Measurements from ENCODE around the gene ROCK2. TPM values are rescaled to one million over a fixed set of nuclear protein-coding genes. Genes with fewer than 3 reads are reported as not detected.

The ROCK2 gene
- total and polyA plus RNA-seq, 3 donors from 2014 or later: 4.6 to 33.7 (median 31.3) TPM

- no peak overlapping the region for H3K27ac ChIP-seq
- no peak overlapping the region for H3K4me3 ChIP-seq
- TF ChIP-seq POLR2A (IDR thresholded peaks at IDR 0.05) (no peak), CTCF (IDR thresholded peaks at IDR 0.05) (no peak)
- DNase-seq: no peak
- H3K36me3 ChIP-seq (ENCODE audit: low read depth, missing control alignments): no peaks in the 10 kb centered on the region
- WGBS, 2 donors: 87% methylated on average over 4 of the region's 4 CpGs
- H3K4me1 ChIP-seq: no peaks in the 10 kb centered on the region
- intact Hi-C loops (cut with DNase I; ENCODE audit: low total_unique reads): no loop called here
- no peaks in the 10 kb centered on the region for H3K9me3 ChIP-seq
- H3K27me3 ChIP-seq: no peaks in the 10 kb centered on the region
Observed at GRCh38 chr2:11214770-11215169, 129.7 kb downstream of the ROCK2 start.

GRCh38 chr2:11213975-11214374 is 130.5 kb downstream of the ROCK2 start:
- intact Hi-C loops (cut with DNase I; ENCODE audit: low total_unique reads): no loop called here
- H3K27me3 ChIP-seq: no peaks in the 10 kb centered on the region
- TF ChIP-seq POLR2A (IDR thresholded peaks at IDR 0.05): no peak
- TF ChIP-seq CTCF (IDR thresholded peaks at IDR 0.05): no peak
- no peak overlapping the region for H3K27ac ChIP-seq
- no peaks in the 10 kb centered on the region for H3K36me3 ChIP-seq (ENCODE audit: low read depth, missing control alignments)
- no peak overlapping the region for H3K4me3 ChIP-seq
- WGBS, 2 donors: 93 to 100% methylated on average over 1 of the region's 1 CpG
- H3K9me3 ChIP-seq: no peaks in the 10 kb centered on the region
- DNase-seq: no peak
- H3K4me1 ChIP-seq: no peaks in the 10 kb centered on the region

- H3K9me3 ChIP-seq: no peaks in the 10 kb centered on the region
- TF ChIP-seq POLR2A (IDR thresholded peaks at IDR 0.05) (no peak), CTCF (IDR thresholded peaks at IDR 0.05) (no peak)
- H3K4me1 ChIP-seq: no peaks in the 10 kb centered on the region
- 86 to 90% methylated on average over 5 of the region's 5 CpGs for WGBS, 2 donors
- no peaks in the 10 kb centered on the region for H3K27me3 ChIP-seq
- intact Hi-C loops (cut with DNase I; ENCODE audit: low total_unique reads): no loop called here
- no peak for DNase-seq
- H3K36me3 ChIP-seq (ENCODE audit: low read depth, missing control alignments): no peaks in the 10 kb centered on the region
- H3K4me3 ChIP-seq: no peak overlapping the region
- H3K27ac ChIP-seq: no peak overlapping the region
Observed at GRCh38 chr2:11213090-11213638, 131.3 kb downstream of the ROCK2 start.

GRCh38 chr2:11212645-11213044 is 131.8 kb downstream of the ROCK2 start:
- TF ChIP-seq CTCF (IDR thresholded peaks at IDR 0.05) (no peak), POLR2A (IDR thresholded peaks at IDR 0.05) (no peak)
- H3K4me3 ChIP-seq: no peak overlapping the region
- no peaks in the 10 kb centered on the region for H3K27me3 ChIP-seq
- intact Hi-C loops (cut with DNase I; ENCODE audit: low total_unique reads): no loop called here
- no peaks in the 10 kb centered on the region for H3K4me1 ChIP-seq
- no peaks in the 10 kb centered on the region for H3K9me3 ChIP-seq
- no peak for DNase-seq
- H3K36me3 ChIP-seq (ENCODE audit: low read depth, missing control alignments): no peaks in the 10 kb centered on the region
- H3K27ac ChIP-seq: no peak overlapping the region

- no peak overlapping the region for H3K4me3 ChIP-seq
- H3K27me3 ChIP-seq: no peaks in the 10 kb centered on the region
- no peaks in the 10 kb centered on the region for H3K9me3 ChIP-seq
- H3K27ac ChIP-seq: no peak overlapping the region
- no peaks in the 10 kb centered on the region for H3K36me3 ChIP-seq (ENCODE audit: low read depth, missing control alignments)
- TF ChIP-seq CTCF (IDR thresholded peaks at IDR 0.05): no peak
- TF ChIP-seq POLR2A (IDR thresholded peaks at IDR 0.05): no peak
- intact Hi-C loops (cut with DNase I; ENCODE audit: low total_unique reads): no loop called here
- H3K4me1 ChIP-seq: no peaks in the 10 kb centered on the region
- DNase-seq: no peak
Observed at GRCh38 chr2:11208083-11208482, 136.4 kb downstream of the ROCK2 start.
